Effector memory CD8-positive, alpha-beta T cell (primary cell): ENCODE measurements around the gene OSM.

Experiments used
- ATAC-seq: fragments of 150-1000 bp; cut with Tn5 transposase; replicated peaks from 2 replicates; pipeline ENCODE4 v1.10.0; 2021; ENCODE audit warnings: mild to moderate bottlenecking, moderate library complexity
- DNase-seq, 3 experiments: peaks; one replicate each; pipeline ENCODE4 v3.0.0; 2021
- H3K27ac Mint-ChIP-seq, 2 donors: one replicate each; pipeline ENCODE4 v1.8.0; 2022; ENCODE audit warnings: mild to moderate bottlenecking in 2 of 2, mixed read lengths in 2 of 2, moderate library complexity in 2 of 2
- H3K27me3 Mint-ChIP-seq, 2 donors: one replicate each; pipeline ENCODE4 v1.8.0; 2022; ENCODE audit warnings: mixed read lengths in 2 of 2
- H3K36me3 Mint-ChIP-seq: one replicate; pipeline ENCODE4 v1.8.0; 2022; ENCODE audit warnings: mild to moderate bottlenecking, moderate library complexity, mixed read lengths; ENCODE audit not compliant: insufficient read depth
- H3K4me1 Mint-ChIP-seq, 2 donors: one replicate each; pipeline ENCODE4 v1.8.0; 2022; ENCODE audit warnings: low read depth in 2 of 2, mixed read lengths in 2 of 2
- H3K4me3 Mint-ChIP-seq, 2 donors: one replicate each; pipeline ENCODE4 v1.8.0; 2022; ENCODE audit warnings: mild to moderate bottlenecking in 2 of 2, mixed read lengths in 2 of 2, moderate library complexity in 2 of 2
- H3K9me3 Mint-ChIP-seq, 2 donors: one replicate each; pipeline ENCODE4 v1.8.0; 2022; ENCODE audit warnings: mixed read lengths in 2 of 2

OSM gene

GRCh38 chr22:30212996-30213441 lies 53.6 kb downstream of the OSM start:
- H3K36me3 Mint-ChIP-seq: no peaks in the 10 kb centered on the region
- H3K27me3 Mint-ChIP-seq: no peaks in the 10 kb centered on the region
- peak overlapping the region; percentile 16 to 87 for H3K27ac Mint-ChIP-seq
- no peak for ATAC-seq
- no peak for DNase-seq
- H3K9me3 Mint-ChIP-seq: no peaks in the 10 kb centered on the region
- H3K4me1 Mint-ChIP-seq: peaks cover 7 to 12% of the 10 kb centered on the region in 2 donors
- H3K4me3 Mint-ChIP-seq: no peak overlapping the region
